PC-9 (cell line): Measurements from ENCODE around the gene KBTBD12. TPM values are rescaled to one million over a fixed set of nuclear protein-coding genes. Genes with fewer than 3 reads are reported as not detected.

ENCODE experiments used
- BruUV-seq: library from RNA; stranded (reverse); fragments of 400-500 nt; replicated peaks from 2 replicates; lab custom pipeline; 2021; lab: Mats Ljungman, UMichigan
- CTCF ChIA-PET: fragments of 300-600 bp; sonication (Branson Sonifier 250); formaldehyde crosslinking; loops from one replicate; lab custom pipeline; 2022; ENCODE audit warnings: antibody characterized with exemption; lab: Charles Lee
- POLR2A ChIA-PET: fragments of 300-600 bp; sonication (Branson Sonifier 250); formaldehyde crosslinking; loops from one replicate; lab custom pipeline; 2022; ENCODE audit warnings: antibody characterized with exemption; ENCODE audit not compliant: unreplicated experiment; lab: Charles Lee
- DNase-seq, 2 experiments: peaks; one replicate each; pipeline versions ENCODE4 v3.0.0 to v3.0.0-alpha.2; 2015 to 2022; ENCODE audit warnings: mixed read lengths in 1 of 2
- H2AFZ ChIP-seq: fragments of 200-600 bp; sonication (generic); 2 replicates; pipeline ENCODE4 v1.8.1; 2017; ENCODE audit warnings: antibody characterized with exemption
- H3F3A ChIP-seq: fragments of 200-600 bp; sonication (generic); 2 replicates; pipeline ENCODE4 v1.8.1; 2017; ENCODE audit warnings: antibody characterized with exemption, mild to moderate bottlenecking, low read depth; ENCODE audit not compliant: insufficient read depth
- H3K27ac ChIP-seq: fragments of 200-600 bp; sonication (generic); 2 replicates; pipeline ENCODE4 v1.6.1; 2016; ENCODE audit warnings: mixed run types
- H3K27me3 ChIP-seq: fragments of 200-600 bp; sonication (generic); 2 replicates; pipeline ENCODE4 v1.6.1; 2016; ENCODE audit warnings: low read depth, mixed run types; ENCODE audit not compliant: insufficient read depth
- H3K36me3 ChIP-seq: fragments of 200-600 bp; sonication (generic); 2 replicates; pipeline ENCODE4 v1.6.1; 2016; ENCODE audit warnings: low read depth, mixed run types
- H3K4me1 ChIP-seq: fragments of 200-600 bp; sonication (generic); replicated peaks from 2 replicates; pipeline ENCODE4 v1.6.1; 2016; ENCODE audit warnings: mixed run types; ENCODE audit not compliant: insufficient read depth
- H3K4me2 ChIP-seq: fragments of 200-600 bp; sonication (generic); 2 replicates; pipeline ENCODE4 v1.6.1; 2017; ENCODE audit warnings: mixed run types
- H3K4me3 ChIP-seq: fragments of 200-600 bp; sonication (generic); 2 replicates; pipeline ENCODE4 v1.6.1; 2016; ENCODE audit warnings: mixed run types
- H3K79me2 ChIP-seq: fragments of 200-600 bp; sonication (generic); 2 replicates; pipeline ENCODE4 v1.6.1; 2017; ENCODE audit warnings: low read depth, mixed run types
- H3K9me2 ChIP-seq: fragments of 200-600 bp; sonication (generic); 2 replicates; pipeline ENCODE4 v1.8.1; 2017; ENCODE audit warnings: mild to moderate bottlenecking; ENCODE audit not compliant: insufficient read depth
- H3K9me3 ChIP-seq: fragments of 200-600 bp; sonication (generic); 2 replicates; pipeline ENCODE4 v1.8.1; 2016; ENCODE audit warnings: low read depth; ENCODE audit not compliant: insufficient read depth
- H4K20me1 ChIP-seq: fragments of 200-600 bp; sonication (generic); 2 replicates; pipeline ENCODE4 v1.8.1; 2017; ENCODE audit not compliant: insufficient read depth
- CTCF ChIP-seq: fragments of 200-600 bp; sonication (generic); conservative IDR thresholded peaks from 2 replicates; pipeline ENCODE4 v1.6.1; 2017; ENCODE audit warnings: mixed run types, antibody characterized with exemption, mild to moderate bottlenecking, moderate library complexity
- EZH2 ChIP-seq: fragments of 200-600 bp; sonication (generic); IDR thresholded peaks from 2 replicates; pipeline ENCODE4 v1.8.0; 2017; ENCODE audit warnings: antibody characterized with exemption, low read depth
- intact Hi-C: fragments of 100-400 bp; cut with micrococcal nuclease; formaldehyde crosslinking; loops from one replicate; pipeline ENCODE4 v1.10.0; 2022; ENCODE audit not compliant: unreplicated experiment
- total RNA-seq: library from RNA; stranded (reverse); gene quantifications from 2 replicates; pipeline ENCODE4 v1.2.3, GENCODE V29; 2021

Gene KBTBD12
- total RNA-seq, 1 experiment from 2014 or later, result 1.1 TPM

GRCh38 chr3:127960421-127960965 is 45.5 kb downstream of the KBTBD12 start:
- Histone ChIP-seq H4K20me1 (no peaks in the 10 kb centered on the region), H3K9me2 (no peaks in the 10 kb centered on the region), H3K36me3 (no peaks in the 10 kb centered on the region), H3F3A (peaks cover 14% of the 10 kb centered on the region), H3K4me3 (no peak overlapping the region), H3K4me1 (peaks cover 34% of the 10 kb centered on the region), H3K27ac (no peak overlapping the region), H3K9me3 (no peaks in the 10 kb centered on the region; the same call in 1 of the 2 replicates), H2AFZ (no peak overlapping the region), H3K27me3 (no peaks in the 10 kb centered on the region), H3K4me2 (no peak overlapping the region), H3K79me2 (no peaks in the 10 kb centered on the region)
- no TSS peak for BruUV-seq
- intact Hi-C loops, result loop anchor here (1.0 to 5.0 kb wide), 7 partner anchors 143 to 368 kb away; partner anchors contain the start of gene TPRA1
- DNase-seq, result no peak
- POLR2A ChIA-PET, result interaction anchor here (1.0 kb wide), 1 partner anchor 370 kb away, joined by 5 read pairs; the partner anchor contains the start of gene TPRA1
- TF ChIP-seq EZH2, result no peak
- TF ChIP-seq CTCF, result no peak
- CTCF ChIA-PET, result interaction anchor here (1.2 to 2.3 kb wide), 3 partner anchors 169 to 386 kb away, joined by 4 to 7 read pairs (median 7); no protein-coding TSS in a partner anchor

- TF ChIP-seq CTCF (no peak), EZH2 (no peak)
- Histone ChIP-seq H4K20me1 (no peaks in the 10 kb centered on the region), H3K4me3 (no peak overlapping the region), H3K27me3 (no peaks in the 10 kb centered on the region), H3K27ac (0 out of 2 replicates have a peak overlapping the region, but pooled peaks have one; percentile 53), H2AFZ (no peak overlapping the region), H3K4me2 (peak overlapping the region; percentile 18; the same call in 1 of the 2 replicates), H3F3A (peaks cover 14% of the 10 kb centered on the region), H3K9me3 (no peaks in the 10 kb centered on the region; the same call in 1 of the 2 replicates), H3K4me1 (peaks cover 34% of the 10 kb centered on the region), H3K79me2 (no peaks in the 10 kb centered on the region), H3K36me3 (no peaks in the 10 kb centered on the region), H3K9me2 (no peaks in the 10 kb centered on the region)
- DNase-seq, result no peak
- CTCF ChIA-PET, result interaction anchor here (0.9 to 2.3 kb wide), 2 partner anchors 266 to 386 kb away, joined by 7 to 9 read pairs; no protein-coding TSS in a partner anchor
- POLR2A ChIA-PET, result no interaction called here
- intact Hi-C loops, result loop anchor here (5.0 kb wide), 1 partner anchor 369 kb away; the partner anchor contains the start of gene TPRA1
- no TSS peak for BruUV-seq
These were observed 46.1 kb downstream of the KBTBD12 start for GRCh38 chr3:127961124-127961523.

- no peaks in the 10 kb centered on the region for H3K27me3 ChIP-seq
- peaks cover 14% of the 10 kb centered on the region for H3F3A ChIP-seq
- no peaks in the 10 kb centered on the region for H4K20me1 ChIP-seq
- POLR2A ChIA-PET, result interaction anchor here (0.6 kb wide), 1 partner anchor 147 kb away, joined by 3 read pairs; no protein-coding TSS in a partner anchor
- no peaks in the 10 kb centered on the region for H3K36me3 ChIP-seq
- H3K27ac ChIP-seq, result peak overlapping the region; percentile 53
- H2AFZ ChIP-seq, result no peak overlapping the region
- H3K4me1 ChIP-seq, result peaks cover 34% of the 10 kb centered on the region
- CTCF ChIA-PET, result interaction anchor here (0.6 to 0.9 kb wide), 4 partner anchors 72 to 387 kb away, joined by 3 to 9 read pairs (median 6); no protein-coding TSS in a partner anchor
- intact Hi-C loops, result loop anchor here (5.0 kb wide), 1 partner anchor 370 kb away; the partner anchor contains the start of gene TPRA1
- H3K9me3 ChIP-seq, result no peaks in the 10 kb centered on the region; the same call in 1 of the 2 replicates
- H3K79me2 ChIP-seq, result no peaks in the 10 kb centered on the region
- H3K4me3 ChIP-seq, result no peak overlapping the region
- H3K4me2 ChIP-seq, result peak overlapping the region; percentile 18; the same call in 1 of the 2 replicates
- TF ChIP-seq CTCF (no peak), EZH2 (no peak)
- H3K9me2 ChIP-seq, result no peaks in the 10 kb centered on the region
- BruUV-seq, result no TSS peak
- DNase-seq, result peak; percentile 55 to 89
These were observed 46.9 kb downstream of the KBTBD12 start for GRCh38 chr3:127961963-127962362.
